GM12874 (cell line): ENCODE data around the gene PDE4D.

Experiments
- CTCF ChIP-seq: IDR thresholded peaks from 2 replicates; pipeline ENCODE4 v1.5.1; 2011; ENCODE audit warnings: low read depth, mild to moderate bottlenecking, control low read depth, low read length, moderate library complexity; ENCODE audit not compliant: insufficient read depth

Gene PDE4D

GRCh38 chr5:59790776-59791475 is 102.6 kb downstream of the PDE4D start:
- TF ChIP-seq CTCF = no peak

- TF ChIP-seq CTCF = no peak
Measured at GRCh38 chr5:59790376-59790775, 103.2 kb downstream of the PDE4D start.

GRCh38 chr5:59789894-59790293 is 103.6 kb downstream of the PDE4D start:
- TF ChIP-seq CTCF = no peak

GRCh38 chr5:59789197-59789596 is 104.3 kb downstream of the PDE4D start:
- TF ChIP-seq CTCF = no peak

GRCh38 chr5:59786334-59786805 is 107.2 kb downstream of the PDE4D start:
- no peak for TF ChIP-seq CTCF

GRCh38 chr5:59785676-59786333 is 107.7 kb downstream of the PDE4D start:
- no peak for TF ChIP-seq CTCF

GRCh38 chr5:59783264-59783663 is 110.3 kb downstream of the PDE4D start:
- no peak for TF ChIP-seq CTCF
